HL-60 (cell line): Measurements from ENCODE around the gene KAT14.

Experiments used
- CTCF ChIP-seq: IDR thresholded peaks from one replicate; pipeline ENCODE4 v1.5.1; 2011; ENCODE audit warnings: low read length, control low read depth, inconsistent platforms; ENCODE audit not compliant: insufficient read depth
- TF ChIP-seq, protein P1 (sequence below): IDR thresholded peaks from 2 replicates; pipeline ENCODE4 v1.6.1; 2012; ENCODE audit warnings: low read depth; ENCODE audit not compliant: insufficient replicate concordance

DNA sequence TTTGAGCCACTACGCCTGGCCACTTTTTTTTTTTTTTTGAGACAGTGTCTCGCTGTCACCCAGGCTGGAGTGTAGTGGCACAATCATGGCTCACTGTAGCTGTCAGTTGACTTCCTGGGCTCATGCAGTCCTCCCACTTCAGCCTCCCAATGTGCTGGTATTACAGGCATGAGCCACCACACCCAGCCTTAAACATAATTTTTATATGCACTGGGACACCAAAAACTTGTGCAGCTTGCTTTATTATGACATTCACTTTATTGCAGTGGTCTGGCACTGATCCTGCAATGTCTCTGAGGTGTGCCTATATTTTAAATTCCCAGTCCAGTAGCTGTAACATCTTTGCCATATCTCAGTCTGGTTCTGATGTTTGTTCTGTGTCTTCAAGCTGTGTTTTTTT lies 34.7 kb downstream of the KAT14 start:
- TF ChIP-seq CTCF: no peak
- TF ChIP-seq, protein P1, sequence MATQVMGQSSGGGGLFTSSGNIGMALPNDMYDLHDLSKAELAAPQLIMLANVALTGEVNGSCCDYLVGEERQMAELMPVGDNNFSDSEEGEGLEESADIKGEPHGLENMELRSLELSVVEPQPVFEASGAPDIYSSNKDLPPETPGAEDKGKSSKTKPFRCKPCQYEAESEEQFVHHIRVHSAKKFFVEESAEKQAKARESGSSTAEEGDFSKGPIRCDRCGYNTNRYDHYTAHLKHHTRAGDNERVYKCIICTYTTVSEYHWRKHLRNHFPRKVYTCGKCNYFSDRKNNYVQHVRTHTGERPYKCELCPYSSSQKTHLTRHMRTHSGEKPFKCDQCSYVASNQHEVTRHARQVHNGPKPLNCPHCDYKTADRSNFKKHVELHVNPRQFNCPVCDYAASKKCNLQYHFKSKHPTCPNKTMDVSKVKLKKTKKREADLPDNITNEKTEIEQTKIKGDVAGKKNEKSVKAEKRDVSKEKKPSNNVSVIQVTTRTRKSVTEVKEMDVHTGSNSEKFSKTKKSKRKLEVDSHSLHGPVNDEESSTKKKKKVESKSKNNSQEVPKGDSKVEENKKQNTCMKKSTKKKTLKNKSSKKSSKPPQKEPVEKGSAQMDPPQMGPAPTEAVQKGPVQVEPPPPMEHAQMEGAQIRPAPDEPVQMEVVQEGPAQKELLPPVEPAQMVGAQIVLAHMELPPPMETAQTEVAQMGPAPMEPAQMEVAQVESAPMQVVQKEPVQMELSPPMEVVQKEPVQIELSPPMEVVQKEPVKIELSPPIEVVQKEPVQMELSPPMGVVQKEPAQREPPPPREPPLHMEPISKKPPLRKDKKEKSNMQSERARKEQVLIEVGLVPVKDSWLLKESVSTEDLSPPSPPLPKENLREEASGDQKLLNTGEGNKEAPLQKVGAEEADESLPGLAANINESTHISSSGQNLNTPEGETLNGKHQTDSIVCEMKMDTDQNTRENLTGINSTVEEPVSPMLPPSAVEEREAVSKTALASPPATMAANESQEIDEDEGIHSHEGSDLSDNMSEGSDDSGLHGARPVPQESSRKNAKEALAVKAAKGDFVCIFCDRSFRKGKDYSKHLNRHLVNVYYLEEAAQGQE: no peak
